K562 (cell line): Measurements from ENCODE around the gene SLC13A3.

ENCODE experiments used
- ATF3 ChIP-seq, 2 experiments: fragments of 450-650 bp in 1 of 2; sonication (generic) in 1 of 2; formaldehyde crosslinking in 1 of 2; IDR thresholded peaks in 1 of 2; conservative IDR thresholded peaks in 1 of 2; 2 replicates each; pipeline versions ENCODE4 v1.6.1 to v1.8.1; 2016 to 2023; ENCODE audit warnings: mild to moderate bottlenecking in 2 of 2, moderate library complexity in 2 of 2, inconsistent platforms in 1 of 2, missing genetic modification reagents in 1 of 2
- BRCA1 ChIP-seq, 2 experiments: fragments of 450-650 bp in 1 of 2; sonication (generic) in 1 of 2; formaldehyde crosslinking in 1 of 2; IDR thresholded peaks; 2 replicates each; pipeline versions ENCODE4 v1.5.0 to v1.6.1; 2017 to 2020; ENCODE audit warnings: mild to moderate bottlenecking in 1 of 2, missing genetic modification reagents in 1 of 2
- CEBPB ChIP-seq: fragments of 450-650 bp; IDR thresholded peaks from 2 replicates; pipeline ENCODE4 v1.6.1; 2016; ENCODE audit warnings: missing genetic modification characterization, missing compliant biosample characterization
- CHAMP1 ChIP-seq: fragments of 450-650 bp; IDR thresholded peaks from 2 replicates; pipeline ENCODE4 v1.6.1; 2016; ENCODE audit warnings: mild to moderate bottlenecking
- CTCF ChIP-seq, 3 experiments: IDR thresholded peaks in 2 of 3; conservative IDR thresholded peaks in 1 of 3; 2 replicates each; pipeline ENCODE4 v1.5.1; 2011 to 2012; ENCODE audit warnings: low read length in 3 of 3, mild to moderate bottlenecking in 3 of 3, control low read depth in 2 of 3, improper control_type of control experiment in 1 of 3, inconsistent platforms in 1 of 3, low read depth in 1 of 3, mixed read lengths in 1 of 3, moderate library complexity in 1 of 3; ENCODE audit not compliant: insufficient read depth in 2 of 3
- ETV6 ChIP-seq, 3 experiments: fragments of 150-350 bp in 1 of 3; sonication (generic) in 1 of 3; formaldehyde crosslinking in 1 of 3; IDR thresholded peaks; 2 replicates each; pipeline versions ENCODE4 v1.6.1 to v1.8.0; 2014 to 2022; ENCODE audit warnings: borderline replicate concordance in 2 of 3, low read depth in 2 of 3, antibody characterized with exemption in 1 of 3, low read length in 1 of 3, mild to moderate bottlenecking in 1 of 3, missing genetic modification reagents in 1 of 3
- GATA2 ChIP-seq: sonication (generic); formaldehyde crosslinking; IDR thresholded peaks from 2 replicates; pipeline ENCODE4 v1.4.0; 2020; ENCODE audit warnings: mild to moderate bottlenecking, missing genetic modification reagents
- HNRNPH1 ChIP-seq: fragments of 200-400 bp; formaldehyde crosslinking; optimal IDR thresholded peaks from 2 replicates; pipeline ENCODE3; 2017; ENCODE audit warnings: low read depth, mild to moderate bottlenecking, low read length, moderate library complexity
- KLF6 ChIP-seq: fragments of 250-450 bp; sonication (Bioruptor Pico); IDR thresholded peaks from 2 replicates; pipeline ENCODE4 v1.4.0; 2020; ENCODE audit warnings: mild to moderate bottlenecking, moderate library complexity, borderline replicate concordance
- POLR2G ChIP-seq: fragments of 200-400 bp; formaldehyde crosslinking; IDR thresholded peaks from 2 replicates; pipeline ENCODE4 v1.6.1; 2017; ENCODE audit warnings: low read depth, mild to moderate bottlenecking, antibody characterized with exemption, low read length, moderate library complexity
- SAFB2 ChIP-seq: fragments of 200-400 bp; formaldehyde crosslinking; IDR thresholded peaks from 2 replicates; pipeline ENCODE4 v1.6.1; 2018; ENCODE audit warnings: borderline replicate concordance, low read length, low read depth, moderate library complexity; ENCODE audit not compliant: severe bottlenecking
- SP1 ChIP-seq: sonication (generic); formaldehyde crosslinking; IDR thresholded peaks from 2 replicates; pipeline ENCODE4 v1.8.1; 2022; ENCODE audit warnings: mild to moderate bottlenecking, missing genetic modification reagents
- ZNF311 ChIP-seq: fragments of 250-450 bp; sonication (Bioruptor Pico); IDR thresholded peaks from 2 replicates; pipeline ENCODE4 v1.4.0; 2020; ENCODE audit warnings: mild to moderate bottlenecking, moderate library complexity
- ZNF384 ChIP-seq: IDR thresholded peaks from 2 replicates; pipeline ENCODE4 v1.6.1; 2012; ENCODE audit warnings: low read depth, low read length, improper control_type of control experiment

GRCh38 chr20:46638134-46638897 is 12.9 kb downstream of the SLC13A3 start:
- TF ChIP-seq SP1 (CRISPR knock-in tag) (no peak), KLF6 (CRISPR knock-in tag) (no peak), POLR2G (no peak), CEBPB (tag) (no peak), BRCA1 (IDR thresholded peaks at IDR 0.05) (no peak), BRCA1 (CRISPR knock-in tag; IDR thresholded peaks at IDR 0.05) (no peak), CTCF (IDR thresholded peaks at IDR 0.05 in 2 of 3, conservative IDR thresholded peaks at IDR 0.05 in 1 of 3; ENCODE audit: insufficient read depth in 2 of 3, low read depth in 1 of 3, low read length in 3 of 3) (no peak), ATF3 (IDR thresholded peaks at IDR 0.05) (no peak), ATF3 (CRISPR knock-in tag; conservative IDR thresholded peaks at IDR 0.05) (no peak), ZNF384 (no peak), GATA2 (no peak), ZNF311 (CRISPR knock-in tag) (no peak), HNRNPH1 (no peak), CHAMP1 (no peak), SAFB2 (no peak), ETV6 (IDR thresholded peaks at IDR 0.05; ENCODE audit: borderline replicate concordance in 1 of 2, low read depth in 2 of 2, low read length in 1 of 2) (no peak), ETV6 (CRISPR knock-in tag; IDR thresholded peaks at IDR 0.05; ENCODE audit: borderline replicate concordance) (no peak)
